Dermis microvascular lymphatic vessel endothelial cell (primary cell): ENCODE results near the gene SYT11. TPM values are rescaled to one million over a fixed set of nuclear protein-coding genes. Genes with fewer than 3 reads are reported as not detected.
"Not testable (repeated sequence)": the region's sequence is repeated elsewhere in the genome, so short reads cannot be mapped to it uniquely, and the experiment has no call there.

ENCODE experiments used
- DNase-seq, 2 donors: peaks; one replicate each; pipeline versions ENCODE4 v3.0.0 to v3.0.0-alpha.2; 2010; ENCODE audit warnings: low read depth in 2 of 2
- total RNA-seq: library from RNA; depleted of rRNA; stranded (reverse); fragments of >200 nt; gene quantifications from 2 replicates; pipeline ENCODE4 v1.2.1, GENCODE V29; 2014

Gene SYT11
- total RNA-seq, 1 donor from 2014 or later, result 20.3 TPM

DNA sequence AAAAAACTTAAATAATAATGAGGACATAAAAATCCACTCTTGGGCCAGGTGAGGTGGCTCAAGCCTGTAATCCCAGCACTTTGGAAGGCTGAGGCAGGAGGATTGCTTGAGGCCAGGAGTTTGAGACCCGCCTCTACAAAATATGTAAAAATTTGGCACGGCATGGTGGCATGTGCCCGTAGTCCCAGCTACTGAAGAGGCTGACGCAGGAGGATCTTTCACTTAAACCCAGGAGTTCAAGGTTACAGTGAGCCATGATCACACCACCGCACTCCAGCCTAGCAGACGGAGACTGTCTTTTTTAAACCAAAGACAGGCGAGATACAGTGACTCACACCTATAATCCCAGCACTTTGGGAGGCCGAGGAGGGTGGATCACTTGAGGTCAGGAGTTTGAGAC, 37.1 kb downstream of the SYT11 start:
- not testable (repeated sequence) for DNase-seq

- DNase-seq, result no peak
Observed at GRCh38 chr1:155897746-155898145, 38.4 kb downstream of the SYT11 start.

DNA sequence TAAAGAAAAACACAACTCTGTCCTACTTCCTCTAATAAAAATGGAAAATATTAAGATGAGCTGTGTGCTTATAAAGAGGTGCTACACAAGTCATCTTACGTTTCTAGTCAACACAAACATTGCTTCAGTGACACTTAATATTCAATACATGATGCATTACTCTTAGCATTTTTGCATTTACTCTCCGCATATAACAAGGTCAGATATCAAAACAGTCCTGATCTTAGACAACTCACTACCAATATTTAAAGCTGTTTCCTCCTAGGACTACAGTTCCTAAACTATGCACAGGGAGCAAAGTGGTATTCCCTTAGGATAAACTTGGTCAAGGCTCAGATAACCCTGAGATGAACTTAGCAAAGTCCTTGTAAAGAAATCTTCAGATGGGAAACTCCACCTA, 39.5 kb downstream of the SYT11 start:
- DNase-seq, result no peak

DNA sequence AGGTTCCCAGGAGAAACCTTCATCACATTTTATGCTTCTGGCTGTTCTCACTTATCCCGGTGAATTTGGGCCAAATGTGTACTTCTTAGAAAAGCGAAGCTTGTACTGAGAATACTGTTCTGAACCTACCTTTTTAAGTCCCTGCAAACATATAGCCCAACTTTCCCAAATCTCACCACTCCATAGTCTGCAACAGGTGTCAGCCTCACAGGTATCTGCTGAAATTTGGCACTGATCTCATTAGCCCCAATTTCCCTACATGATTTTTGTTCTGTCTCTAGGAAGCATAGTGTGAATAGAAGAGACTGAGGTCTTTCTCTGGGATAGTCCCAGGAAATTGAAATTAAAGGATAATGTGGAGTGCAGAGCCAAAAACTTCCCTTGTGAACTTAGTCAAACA, 40.3 kb downstream of the SYT11 start:
- DNase-seq, result no peak

DNA sequence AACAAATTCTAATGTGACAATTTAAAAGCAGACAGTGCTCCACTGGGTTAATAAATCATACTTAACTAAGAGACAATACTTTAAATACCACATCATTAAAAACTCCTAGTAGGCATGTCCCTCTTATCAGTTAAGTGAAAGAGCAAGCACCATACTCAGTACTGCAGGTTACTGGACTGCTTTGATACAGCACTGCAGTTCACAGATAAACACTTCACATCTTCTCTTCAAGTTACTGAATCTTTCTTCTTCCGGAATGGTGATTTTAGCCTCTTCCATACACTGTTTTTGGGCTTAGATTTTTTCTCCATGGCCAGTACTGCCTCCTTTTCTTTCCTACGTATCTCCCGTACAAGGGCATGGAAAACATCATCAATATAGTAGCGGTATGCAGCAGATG, 40.8 kb downstream of the SYT11 start:
- DNase-seq, result no peak

- DNase-seq, result no peak
Observed at GRCh38 chr1:155904261-155904660, 44.9 kb downstream of the SYT11 start.

- peak in 1 of 2 donors; percentile 53 for DNase-seq
Observed at GRCh38 chr1:155909894-155910293, 50.5 kb downstream of the SYT11 start.

DNA sequence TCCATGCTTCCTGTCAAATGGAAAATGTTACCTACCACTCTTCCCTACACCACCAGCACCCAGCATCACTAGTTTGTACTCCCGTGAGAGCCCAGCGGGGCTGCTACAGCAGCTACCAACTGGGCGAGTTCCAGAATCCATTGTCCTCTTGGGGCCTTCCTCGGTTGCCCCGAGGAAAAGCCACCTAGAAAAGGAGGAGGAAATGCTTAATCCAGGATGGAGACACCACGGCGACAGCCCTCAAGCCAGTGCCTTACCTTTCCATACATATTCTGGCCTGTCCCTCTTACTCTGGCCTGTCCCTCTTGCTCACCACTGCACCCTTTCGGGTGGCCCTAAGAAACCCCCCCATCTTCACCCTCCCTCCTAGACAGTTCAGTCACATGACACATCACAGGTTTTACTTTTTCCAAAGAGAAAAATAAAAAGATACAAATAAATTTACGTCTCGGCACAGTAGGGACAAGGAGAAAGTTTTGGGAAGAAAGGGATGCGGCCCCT, 51.3 kb downstream of the SYT11 start:
- peak in 1 of 2 donors; percentile 46 for DNase-seq

GRCh38 chr1:155911156-155912055, 52.0 kb downstream of the SYT11 start, which contains the start of gene RIT1:
Gene RIT1, minus strand, starts transcription at chr1:155911349. Its CDS starts 588 bp downstream, at chr1:155910761.
- peak in 1 of 2 donors; percentile 75 for DNase-seq

DNA sequence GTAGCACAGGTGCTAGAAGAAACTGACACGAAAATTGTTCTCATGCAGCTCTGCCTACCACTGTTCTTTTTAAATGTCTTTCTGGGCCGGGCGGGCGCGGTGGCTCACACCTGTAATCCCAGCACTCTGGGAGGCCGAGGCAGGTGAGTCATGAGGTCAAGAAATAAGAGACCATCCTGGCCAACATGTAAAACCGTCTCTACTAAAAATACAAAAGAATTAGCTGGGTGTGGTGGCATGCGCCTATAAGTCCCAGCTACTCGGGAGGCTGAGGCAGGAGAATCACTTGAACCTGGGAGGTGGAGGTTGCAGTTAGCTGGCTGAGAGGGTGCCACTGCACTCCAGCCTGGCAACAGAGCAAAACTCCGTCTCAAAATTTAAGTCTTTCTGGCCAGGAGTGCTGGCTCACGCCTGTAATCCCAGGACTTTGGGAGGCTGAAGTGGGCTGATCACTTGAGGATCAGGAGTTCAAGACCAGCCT, 52.7 kb downstream of the SYT11 start:
- no peak for DNase-seq

- DNase-seq, result no peak
Observed at GRCh38 chr1:155913969-155914757, 54.8 kb downstream of the SYT11 start.

DNA sequence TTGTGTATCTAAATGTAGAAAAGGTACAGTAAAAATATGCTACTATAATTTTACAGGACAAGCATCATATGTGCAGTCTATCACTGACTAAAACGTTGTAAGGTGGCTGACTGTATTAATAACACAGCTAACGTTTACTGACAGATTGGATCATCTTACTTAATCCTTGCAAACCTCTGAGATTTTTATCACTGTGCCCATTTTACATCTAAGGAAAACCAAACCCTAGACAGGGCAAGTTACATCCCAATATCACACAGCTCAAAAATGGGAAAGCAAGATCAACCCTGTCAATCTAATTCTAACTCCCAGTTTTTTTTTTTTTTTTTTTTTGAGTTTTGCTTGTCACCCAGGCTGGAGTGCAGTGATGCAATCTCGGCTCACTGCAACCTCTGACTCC, 59.3 kb downstream of the SYT11 start:
- no peak for DNase-seq

- no peak for DNase-seq
Observed at GRCh38 chr1:155919801-155920200, 60.4 kb downstream of the SYT11 start.

GRCh38 chr1:155920717-155921116, 61.4 kb downstream of the SYT11 start:
- DNase-seq, result no peak

DNA sequence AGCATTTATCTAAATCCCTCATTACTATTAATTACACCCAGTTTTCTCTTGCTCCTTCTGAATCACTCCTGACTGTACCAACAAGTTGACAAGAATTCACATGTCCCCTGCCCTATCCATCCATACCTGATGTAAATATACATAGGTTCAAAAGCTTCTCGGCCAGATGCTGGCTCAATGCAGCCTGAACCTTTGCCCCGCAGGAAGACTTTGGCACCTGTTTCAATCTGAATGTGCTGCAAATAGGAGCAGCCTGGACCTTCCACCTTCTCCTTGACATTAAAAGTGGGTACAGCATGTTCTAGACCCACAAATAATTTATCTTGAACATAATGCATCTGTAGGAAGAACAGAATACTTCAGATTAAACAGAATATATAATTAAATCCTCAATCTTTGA, 66.1 kb downstream of the SYT11 start:
- DNase-seq, result no peak

- peak in 1 of 2 donors; percentile 17 for DNase-seq
Observed at GRCh38 chr1:155929057-155929456, 69.7 kb downstream of the SYT11 start.

GRCh38 chr1:155930725-155931124, 71.4 kb downstream of the SYT11 start:
- DNase-seq, result not testable (repeated sequence)

GRCh38 chr1:155931332-155932038, 72.1 kb downstream of the SYT11 start:
- no peak for DNase-seq

DNA sequence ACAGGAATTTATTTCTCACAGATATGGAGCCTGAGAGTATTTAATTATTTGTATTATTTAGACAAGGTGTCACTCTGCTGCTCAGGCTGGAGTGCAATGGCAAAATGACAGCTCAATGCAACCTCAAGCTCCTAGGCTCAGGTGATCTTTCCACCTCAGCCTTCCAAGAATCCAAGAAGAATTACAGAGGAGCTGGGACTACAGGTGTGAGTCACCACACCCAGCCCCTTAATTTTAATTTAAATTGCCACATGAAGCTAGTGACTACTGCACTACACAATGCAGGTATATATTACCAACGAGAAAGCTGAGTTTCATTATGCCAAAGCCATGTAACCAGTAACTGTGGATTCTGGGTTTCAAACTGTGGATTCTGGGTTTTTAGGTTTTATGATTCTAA, 72.7 kb downstream of the SYT11 start:
- no peak for DNase-seq

- peak in 1 of 2 donors; percentile 29 for DNase-seq
Observed at GRCh38 chr1:155932487-155932886, 73.1 kb downstream of the SYT11 start.

DNA sequence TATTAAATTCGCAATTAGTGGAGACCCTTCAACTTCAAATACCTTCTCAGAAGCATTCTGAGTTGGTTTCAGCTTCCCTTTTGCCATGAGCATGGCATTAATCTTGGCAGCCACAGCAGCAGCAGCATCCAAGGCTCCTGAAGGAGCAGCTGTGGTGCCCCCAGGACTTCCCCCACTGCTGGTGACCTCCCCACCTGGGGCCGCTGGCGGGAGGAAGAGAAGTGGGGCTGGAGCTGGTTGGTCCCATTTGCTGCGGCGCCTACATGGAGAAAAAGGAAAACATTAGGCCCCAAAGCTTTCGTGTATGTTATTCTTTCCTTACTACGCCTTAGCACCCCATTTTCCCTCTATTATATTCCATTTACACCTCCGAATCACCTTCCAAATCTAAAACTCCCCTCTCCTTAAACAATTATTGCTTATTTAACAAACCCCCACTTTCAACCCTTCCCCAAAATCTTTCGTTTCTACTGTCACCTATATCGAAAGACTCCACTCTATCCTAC, 74.3 kb downstream of the SYT11 start:
- peak in 1 of 2 donors; percentile 28 for DNase-seq
